Non-pigmented ciliary epithelial cell (primary cell): ENCODE results near the gene BTBD2.
"Not testable (repeated sequence)": the region's sequence is repeated elsewhere in the genome, so short reads cannot be mapped to it uniquely, and the experiment has no call there.

Experiments used
- DNase-seq: peaks from one replicate; pipeline ENCODE4 v3.0.0-alpha.2; 2010; ENCODE audit warnings: low read depth

Gene BTBD2

DNA sequence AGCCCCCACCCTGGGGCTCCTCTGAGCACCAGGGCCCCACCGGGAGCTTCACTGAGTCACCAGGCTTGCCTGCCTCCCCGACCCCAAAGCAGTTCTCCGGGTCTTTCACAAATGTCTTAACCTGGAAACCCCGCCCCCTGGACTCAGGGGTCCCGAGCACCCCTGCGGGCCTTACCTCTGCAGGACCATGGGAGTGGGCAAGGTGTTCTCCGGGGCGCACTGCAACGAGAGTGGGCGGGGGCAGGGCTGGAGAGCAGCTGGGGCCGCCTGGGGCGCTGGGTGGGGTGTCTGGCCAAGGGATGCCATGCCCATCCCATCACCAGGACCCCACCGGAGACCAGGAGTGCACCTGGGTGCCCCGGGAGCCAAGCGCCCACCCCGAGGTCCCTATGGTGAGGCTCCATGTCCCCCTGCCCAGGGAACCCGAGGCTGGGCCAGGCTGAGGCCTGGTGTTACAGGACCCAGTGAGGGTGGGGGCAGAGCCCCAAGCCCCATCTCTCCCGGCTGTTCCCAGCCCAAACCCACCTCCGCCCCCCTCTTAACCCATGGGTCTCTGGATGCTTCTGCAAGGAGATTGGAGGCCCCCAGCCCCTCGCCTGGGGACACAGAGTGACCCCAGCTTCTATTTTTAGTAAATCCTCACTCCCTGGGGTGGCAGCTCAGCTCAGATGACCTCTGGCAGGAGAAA, 24.6 kb upstream of the BTBD2 start:
- DNase-seq = no peak

DNA sequence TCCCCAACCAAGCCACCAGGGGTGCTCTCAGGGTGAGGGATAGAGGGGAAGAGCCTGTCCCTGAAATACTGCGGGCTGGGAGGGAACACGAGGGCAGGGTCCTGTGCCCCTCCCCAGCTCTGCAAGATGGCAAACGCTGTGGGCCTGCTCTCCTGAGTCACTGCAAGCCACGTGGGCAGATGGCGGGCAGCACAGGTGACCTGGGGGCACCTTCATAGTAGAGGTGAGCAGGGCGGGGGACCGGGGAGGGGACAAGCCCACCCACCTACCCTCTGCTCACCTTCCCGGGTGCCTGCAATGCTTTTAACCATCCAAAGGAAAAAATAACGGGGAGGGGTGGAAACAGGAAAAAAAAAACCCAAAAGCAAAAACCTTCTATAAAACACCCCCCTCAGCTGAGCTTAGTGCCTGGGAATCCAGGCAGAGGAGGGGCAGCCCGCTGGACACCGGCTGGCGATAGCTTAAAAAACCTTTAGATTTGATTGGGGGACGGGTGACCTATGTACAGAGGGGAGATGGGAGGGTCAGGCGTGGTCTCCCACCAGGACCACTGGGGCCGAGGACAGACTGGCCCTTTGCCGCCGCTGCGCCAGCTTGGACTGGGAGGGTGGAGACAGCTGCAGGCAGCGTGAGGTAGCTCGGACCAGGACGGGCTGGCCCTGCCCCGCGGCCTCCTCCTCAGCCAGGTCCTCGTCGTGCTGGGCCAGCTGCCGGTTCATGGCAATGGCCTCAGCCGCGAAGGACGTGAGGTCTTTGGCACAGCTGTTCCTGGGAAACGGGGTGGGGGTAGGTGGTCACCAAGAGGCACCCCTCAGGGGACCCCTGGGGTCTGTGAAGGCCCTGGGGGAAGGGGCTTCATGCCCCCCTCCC, 23.8 kb upstream of the BTBD2 start:
- no peak for DNase-seq

DNA sequence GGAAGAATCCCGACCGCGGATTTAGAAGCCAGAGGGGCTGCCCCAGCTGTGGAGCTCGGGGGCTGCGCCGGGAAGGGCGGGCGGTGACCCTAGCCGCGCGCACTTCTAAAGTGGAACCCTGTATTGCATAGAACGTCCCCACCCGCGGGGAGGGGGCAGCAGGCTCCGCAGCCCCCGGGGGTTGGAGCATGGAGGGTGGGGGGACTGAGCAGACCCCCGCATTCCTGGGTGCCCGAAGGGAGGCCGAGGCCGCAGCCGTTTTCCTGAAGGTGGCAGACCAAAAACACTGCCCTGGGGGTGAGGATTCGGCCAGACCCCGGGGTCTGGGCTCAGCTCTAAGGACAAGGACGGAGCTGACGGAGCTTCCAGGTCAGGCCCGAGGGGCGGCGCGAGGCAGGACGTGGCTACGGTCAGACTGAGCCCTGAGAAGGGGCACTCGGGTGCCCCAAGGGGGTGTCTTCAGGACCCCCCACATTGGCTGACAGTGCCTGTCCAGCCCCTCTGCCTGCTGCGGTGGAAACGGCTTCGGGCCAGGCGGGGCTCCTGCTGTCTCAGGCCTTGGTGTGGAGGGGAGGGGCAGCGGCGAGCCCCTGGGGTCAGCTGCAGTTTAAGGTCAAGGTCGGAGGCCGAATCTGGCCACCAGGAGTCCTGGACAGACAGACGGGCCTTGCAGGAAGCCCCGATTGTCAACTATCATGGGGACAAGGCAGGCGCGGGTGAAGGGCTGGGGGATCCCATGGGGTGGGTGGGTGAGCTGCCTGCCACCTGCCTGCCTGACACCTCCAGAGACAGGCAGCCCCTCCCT, 23.0 kb upstream of the BTBD2 start:
- no peak for DNase-seq

DNA sequence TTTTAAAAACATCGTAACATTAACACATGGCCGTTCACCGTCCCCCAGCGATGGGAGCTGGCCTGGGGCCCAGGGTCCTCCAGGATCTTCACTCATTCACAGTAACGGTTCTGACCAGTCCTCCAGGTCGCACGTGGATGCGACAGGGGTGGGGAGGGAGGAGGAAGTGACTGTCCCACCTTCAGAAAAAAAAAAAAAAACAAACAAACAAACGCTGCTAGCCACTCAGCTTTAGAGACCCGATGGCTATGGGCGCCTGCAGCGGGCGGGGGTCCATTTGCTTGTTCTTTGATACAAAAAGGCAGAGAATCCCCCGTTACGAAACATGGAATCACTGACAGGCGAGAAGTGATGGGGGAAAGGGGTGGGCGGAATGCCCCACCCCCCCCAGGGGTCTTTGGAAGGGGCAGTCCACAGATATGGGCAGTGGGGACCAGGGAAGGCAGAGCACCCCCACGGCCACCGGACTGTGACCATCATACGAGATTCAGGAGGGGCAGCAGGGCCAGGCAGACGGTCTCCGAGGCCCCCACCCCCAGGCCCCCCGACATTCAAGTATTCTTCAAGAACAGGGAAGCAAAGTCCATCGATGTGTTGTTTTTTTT, 22.2 kb upstream of the BTBD2 start:
- no peak for DNase-seq

DNA sequence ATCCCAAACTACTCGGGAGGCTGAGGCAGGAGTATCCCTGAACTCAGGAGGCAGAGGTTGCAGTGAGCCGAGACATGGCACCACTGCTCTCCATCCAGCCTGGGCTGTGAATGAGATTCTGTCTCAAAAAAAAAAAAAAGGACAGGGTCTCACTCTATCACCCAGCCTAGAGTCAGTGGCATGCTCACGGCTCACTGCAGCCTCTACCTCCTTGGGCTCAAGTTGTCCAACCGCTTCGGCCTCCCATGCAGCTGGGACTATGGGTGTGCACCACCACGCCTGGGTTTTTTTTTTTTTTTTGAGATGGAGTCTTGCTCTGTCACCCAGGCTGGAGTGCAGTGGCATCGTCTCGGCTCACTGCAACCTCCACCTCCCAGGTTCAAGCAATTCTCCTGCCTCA, 20.9 kb upstream of the BTBD2 start:
- no peak for DNase-seq

DNA sequence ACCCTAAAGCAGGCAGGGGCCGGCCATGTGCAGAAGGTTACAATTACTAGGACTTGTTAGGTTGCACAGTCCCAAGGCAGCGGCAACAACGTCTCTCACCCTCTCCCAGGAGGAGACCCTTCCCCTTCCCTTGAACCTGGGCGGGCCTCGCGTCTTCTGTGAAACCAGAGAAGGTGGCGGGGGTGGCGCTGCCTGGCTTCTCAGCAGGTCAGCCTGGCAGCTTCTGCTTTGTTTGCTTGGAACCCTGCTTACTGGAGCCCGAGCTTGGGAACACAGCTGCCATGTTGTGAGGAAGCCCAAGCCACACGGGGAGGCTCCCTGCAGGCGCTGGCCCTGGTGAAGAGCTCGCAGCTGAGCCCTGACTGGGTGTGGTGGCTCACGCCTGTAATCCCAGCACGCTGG, 20.1 kb upstream of the BTBD2 start:
- no peak for DNase-seq

DNA sequence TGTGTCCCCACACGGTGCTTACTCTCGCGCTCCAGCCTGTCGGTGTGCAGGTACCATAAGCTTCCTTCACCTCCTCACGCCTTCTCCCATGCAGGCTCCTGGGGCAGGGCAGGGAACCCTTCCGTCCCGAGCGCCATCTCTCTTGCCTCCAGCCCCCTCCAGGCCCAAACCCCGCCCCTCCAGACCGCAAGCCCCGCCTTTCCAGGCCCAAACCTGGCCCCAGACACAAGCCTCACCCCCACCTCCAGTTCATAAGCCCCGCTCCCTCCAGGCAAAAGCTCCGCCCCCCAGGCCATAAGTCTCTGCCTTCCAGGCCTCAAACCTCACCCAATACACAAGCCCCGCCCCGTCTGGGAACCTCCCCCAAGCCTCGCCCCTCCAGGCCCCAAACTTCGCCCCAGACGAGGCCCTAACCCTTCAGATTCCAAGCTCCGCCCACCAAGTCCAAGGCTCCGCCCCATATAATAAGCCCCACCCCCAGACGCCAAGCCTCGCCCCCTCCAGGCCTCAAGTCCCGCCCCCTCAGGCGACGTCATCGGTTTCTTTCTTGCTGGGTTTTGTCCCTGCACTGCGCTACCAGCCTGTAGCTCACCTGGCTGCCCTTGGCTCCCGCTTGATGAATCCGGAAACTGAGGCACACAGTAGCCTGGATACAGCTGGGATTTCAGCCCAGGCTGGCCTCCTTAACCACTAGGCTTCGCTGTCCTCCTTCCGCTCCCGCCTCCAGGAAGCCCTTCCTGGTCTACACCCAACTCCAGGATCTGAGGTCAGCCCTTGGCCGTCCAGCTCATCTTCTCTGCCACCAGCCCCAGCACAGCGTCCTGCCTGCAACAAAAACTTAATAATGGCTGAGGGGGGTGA, 19.4 kb upstream of the BTBD2 start:
- DNase-seq = no peak

DNA sequence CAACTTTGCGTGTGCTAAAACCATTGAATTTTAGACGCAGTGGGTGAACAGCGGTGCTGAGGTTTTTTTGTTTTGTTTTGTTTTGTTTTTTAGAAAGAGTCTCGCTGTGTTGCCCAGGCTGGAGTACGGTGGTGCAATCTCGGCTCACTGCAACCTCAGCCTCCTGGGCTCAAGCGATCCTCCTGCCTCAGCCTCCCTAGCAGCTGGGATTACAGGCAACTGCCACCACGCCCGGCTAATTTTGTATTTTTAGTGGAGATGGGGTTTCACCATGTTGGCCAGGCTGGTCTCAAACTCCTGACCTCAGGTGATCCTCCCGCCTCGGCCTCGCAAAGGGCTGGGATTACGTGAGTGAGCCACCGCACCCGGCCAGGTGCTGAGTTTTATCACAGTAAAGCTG, 18.7 kb upstream of the BTBD2 start:
- DNase-seq = not testable (repeated sequence)

DNA sequence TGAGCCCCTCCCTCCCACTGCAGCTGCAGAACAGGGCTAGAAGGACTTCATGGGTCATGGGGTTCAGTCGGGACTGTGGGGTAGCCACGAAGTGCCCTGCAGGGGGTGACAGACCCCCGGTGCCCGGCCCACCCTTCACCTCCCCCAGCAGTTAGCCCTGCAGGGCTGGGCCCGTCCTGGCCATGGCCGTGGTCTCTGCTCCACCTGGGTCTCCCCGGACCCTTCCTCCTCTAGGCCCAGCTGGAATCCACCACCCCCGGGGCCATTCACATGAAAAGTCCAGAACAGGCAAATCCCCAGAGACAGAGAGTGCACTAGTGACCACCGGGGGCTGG, 18.3 kb upstream of the BTBD2 start:
- no peak for DNase-seq

DNA sequence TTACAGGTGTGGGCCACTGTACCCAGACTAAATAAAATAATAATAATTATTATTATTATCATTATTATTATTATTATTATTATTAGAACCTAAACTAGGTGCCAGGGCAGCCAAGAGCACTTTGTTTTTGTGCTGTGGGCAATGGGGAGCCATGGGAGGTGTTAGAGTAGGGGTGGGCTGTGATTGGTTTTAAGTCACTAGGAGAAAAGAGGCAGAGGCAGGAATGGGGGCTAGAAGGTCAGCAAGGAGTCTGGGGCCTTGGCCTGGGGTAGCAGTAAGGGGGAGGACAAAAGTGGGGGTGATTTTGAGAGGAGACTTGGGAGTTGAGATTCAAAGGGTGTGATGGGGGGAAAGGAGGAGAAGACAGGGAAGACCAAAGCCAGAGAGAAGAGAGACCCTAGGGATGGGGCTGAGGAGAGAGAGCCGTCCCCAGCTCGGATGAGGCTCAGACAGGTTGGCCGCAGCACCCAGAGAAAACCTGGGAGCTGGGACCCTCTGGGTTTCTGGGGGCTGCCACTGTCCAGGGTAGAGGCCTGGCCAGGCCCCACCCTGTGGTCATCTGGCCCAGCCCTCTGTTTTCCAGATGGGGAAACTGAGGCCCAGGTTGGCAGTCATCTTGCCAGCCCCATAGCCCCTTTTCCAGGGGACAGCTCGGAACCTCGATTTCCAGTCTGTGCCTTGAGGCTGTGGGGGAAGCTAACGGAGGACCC, 17.8 kb upstream of the BTBD2 start:
- no peak for DNase-seq

DNA sequence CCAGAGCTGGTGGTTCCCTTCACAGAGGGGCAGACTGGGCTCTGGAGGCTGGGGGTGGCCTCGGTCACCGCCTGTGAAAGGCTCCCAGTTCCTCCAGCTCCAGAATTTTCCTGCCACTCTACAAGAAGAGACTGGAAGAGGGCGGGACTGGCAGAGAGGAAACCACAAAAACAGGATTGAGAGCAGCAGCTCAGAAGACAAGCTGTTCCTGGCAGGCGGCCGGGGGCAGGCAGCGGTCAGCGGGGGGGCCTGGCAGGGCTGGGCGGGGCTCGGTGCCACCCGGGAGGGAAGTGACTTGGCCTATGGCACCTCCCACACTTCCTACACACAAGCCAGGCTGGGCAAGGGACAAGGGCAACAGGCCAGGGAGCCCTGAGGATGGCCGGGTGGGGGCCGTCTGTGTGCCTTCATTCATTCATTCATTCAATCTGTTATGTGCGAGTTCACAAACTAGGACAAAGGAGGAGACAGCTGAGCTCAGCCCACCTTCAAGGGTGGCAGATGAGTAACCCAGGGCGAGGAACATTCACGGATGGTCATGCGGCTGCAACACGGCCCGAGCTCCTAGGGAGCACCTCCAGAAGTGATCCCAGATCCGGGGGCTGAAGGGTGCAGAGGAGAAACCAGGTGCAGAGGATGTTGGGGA, 16.9 kb upstream of the BTBD2 start:
- no peak for DNase-seq

DNA sequence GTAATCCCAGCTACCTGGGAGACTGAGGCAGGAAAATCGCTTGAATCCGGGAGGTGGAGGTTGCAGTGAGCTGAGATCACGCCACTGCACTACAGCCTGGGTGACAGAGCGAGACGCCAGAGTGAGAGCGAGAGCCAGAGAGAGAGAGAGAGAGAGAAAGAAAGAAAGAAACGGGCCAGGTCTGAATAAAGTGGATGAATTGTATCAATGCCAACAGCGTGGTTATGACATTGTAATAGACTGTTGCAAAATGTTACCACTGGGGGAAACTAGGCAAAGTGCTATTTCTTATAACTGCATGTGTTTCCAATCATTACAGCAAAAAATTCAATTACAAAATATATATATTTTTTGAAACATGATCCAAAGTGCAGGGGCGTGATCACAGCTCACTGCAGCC, 11.8 kb upstream of the BTBD2 start:
- no peak for DNase-seq

DNA sequence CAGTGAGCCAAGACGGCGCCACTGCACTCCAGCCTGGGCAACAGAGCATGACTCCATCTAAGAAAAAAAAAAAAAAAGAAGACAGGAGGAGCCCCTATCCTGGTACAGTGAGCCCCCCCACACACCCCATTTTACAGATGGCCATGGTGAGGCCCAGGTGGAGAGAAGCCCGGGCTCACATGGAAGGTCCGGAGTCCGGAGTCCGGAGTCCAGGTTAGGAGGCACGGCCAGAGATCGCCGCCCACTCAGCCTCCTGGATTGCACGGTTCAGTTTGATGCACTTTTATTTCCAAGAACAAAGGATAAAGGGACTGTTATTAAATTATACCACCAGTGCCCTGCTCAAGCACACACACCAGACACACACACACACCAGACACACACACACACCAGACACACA, 11.3 kb upstream of the BTBD2 start:
- DNase-seq = no peak

DNA sequence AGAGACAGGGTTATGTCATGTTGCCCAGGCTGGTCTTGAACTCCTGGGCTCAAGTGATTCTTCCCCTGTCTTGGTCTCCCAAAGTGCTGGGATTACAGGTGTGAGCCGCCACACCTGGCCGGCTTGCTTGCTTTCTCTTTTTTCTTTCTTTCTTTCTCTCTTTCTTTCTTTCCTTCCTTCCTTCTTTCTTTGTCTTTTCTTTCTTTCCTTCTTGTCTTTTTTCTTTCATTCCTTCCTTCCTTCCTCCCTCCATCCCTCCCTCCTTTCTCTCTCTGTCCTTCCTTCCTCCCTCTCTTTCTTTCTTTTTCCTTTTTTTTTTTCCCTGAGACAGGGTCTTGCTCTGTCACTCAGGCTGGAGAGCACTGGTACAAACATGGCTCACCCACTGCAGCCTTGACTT, 6.8 kb upstream of the BTBD2 start:
- DNase-seq = no peak

DNA sequence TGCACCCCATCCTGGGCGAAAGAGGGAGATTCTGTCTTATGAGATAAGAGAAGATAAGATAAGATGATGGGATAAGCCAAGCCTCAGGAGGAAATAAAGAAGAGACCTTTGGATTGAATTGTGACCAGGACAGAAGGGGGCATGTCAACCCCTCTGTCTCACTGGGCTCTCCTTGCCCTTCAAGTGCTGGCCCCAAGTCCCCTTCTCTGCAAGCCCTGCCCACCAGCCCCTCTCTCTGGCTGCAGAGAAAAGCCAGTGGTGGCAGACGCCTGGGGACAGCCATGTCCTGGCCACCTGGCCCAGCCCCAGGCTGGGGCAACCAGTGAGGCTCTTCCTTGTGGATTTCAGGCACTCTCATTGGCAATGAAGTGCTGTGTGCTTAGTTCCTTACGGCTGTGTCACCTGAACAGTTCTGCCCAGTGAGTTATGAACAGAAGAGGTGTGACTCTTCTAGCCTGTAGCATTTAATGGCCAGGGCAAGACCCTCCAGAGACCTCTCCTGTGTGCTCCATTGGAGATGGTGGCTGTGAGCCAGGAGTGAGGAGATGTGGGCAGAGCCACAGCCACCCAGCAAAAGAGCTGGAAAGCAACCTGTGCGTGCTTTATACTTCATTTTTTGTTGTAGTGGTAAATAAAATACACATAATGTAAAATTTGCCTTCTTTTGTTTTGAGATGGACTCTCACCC, 6.1 kb upstream of the BTBD2 start:
- DNase-seq = no peak

DNA sequence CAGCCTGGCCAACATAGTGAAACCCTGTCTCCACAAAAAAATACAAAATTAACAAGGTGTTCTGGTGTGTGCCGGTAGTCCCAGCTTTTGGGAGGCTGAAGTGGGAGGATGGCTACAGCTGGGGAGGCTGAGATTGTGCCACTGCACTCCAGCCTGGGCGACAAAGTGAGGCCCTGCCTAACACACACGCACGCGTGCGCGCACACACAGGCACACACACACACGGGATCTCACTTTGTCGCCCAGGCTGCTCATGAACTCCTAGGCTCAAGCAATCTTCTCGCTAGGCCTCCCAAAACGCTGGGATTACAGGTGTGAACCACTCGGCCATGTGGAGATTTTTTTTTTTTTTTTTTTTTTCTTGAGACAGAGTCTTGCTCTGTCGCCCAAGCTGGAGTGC, 3.2 kb upstream of the BTBD2 start:
- no peak for DNase-seq

DNA sequence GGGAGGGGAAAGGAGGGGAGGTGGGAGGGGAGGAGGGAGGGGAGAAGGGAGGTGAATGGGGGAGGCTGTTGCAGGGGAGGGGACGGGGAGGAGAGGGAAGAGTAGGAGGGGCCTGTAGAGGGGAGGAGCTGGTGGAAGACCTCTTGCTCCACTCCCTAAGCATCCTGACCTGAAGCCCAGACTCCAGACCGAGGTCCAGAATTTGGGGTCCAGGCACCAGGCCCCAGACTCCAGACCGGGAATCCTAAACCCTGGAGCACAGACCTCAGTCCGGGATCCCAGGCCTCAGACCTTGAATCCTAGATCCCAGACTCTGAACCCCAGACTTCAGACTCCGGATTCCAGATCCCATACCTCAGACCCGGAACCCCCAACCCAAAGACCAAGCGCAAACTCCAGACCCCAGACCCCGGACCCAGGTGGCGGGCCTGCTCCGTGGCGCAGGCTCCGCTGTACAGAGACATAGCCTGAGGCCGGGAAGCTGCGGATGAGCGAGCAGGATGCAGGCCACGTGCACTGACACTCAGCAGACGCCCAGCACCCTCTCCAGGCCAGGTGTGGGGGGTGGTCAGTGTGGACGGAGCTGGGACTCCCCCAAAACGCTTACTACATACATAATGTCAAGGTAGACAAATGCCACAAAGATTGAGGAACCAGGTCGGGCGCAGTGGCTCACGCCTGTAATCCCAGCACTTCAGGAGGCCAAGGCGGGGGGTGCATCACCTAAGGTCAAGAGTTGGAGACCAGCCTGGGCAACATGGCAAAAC, 710 bp upstream of the BTBD2 start:
- DNase-seq = no peak

DNA sequence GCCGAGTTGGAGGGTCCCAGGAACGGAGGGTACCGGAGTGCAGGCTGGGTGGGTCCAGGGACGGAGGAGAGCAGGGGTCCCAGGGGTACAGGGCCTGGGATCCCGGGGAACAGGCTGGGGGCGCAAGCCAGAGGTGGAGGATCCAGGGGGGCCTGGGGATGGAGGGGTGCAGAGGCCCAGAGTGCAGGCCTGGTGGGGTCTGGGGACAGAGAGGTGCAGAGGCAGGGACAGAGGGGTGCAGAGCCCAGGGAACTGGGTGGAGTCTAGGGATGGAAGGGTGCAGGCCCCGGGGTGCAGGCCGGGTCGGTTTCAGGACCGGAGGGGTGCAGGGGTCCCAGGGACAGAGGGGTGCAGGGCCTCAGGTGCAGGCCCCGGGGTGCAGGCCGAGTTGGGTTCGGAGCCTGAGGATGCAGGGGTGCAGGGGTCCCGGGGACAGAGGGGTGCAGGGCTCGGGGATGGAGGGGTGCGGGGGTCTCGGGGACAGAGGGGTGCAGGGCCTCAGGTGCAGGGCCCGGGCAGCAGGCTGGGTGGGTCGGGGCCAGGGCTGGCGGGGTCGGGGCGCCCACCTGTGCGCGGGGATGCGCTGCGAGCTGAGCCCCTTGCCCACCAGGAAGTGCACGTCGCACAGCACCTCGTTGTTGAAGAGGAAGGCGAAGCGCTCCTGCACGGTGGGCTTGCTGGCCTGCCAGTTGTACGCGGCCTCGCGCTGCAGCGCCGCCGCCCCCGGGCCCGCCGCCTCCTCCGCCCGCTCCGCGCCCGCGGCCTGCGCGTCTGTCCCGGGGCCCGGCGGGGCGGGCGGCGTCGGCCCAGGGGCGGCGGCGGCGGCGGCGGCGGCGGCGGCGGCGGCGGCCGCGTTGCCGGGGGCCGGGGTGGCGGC, 545 bp downstream of the BTBD2 start:
- no peak for DNase-seq
